HepG2 (cell line): Measurements from ENCODE around the gene POLDIP3. TPM values are rescaled to one million over a fixed set of nuclear protein-coding genes. Genes with fewer than 3 reads are reported as not detected.

Experiments used
- AGO2 ChIP-seq: fragments of 200-400 bp; formaldehyde crosslinking; optimal IDR thresholded peaks from 2 replicates; pipeline ENCODE3; 2017; ENCODE audit warnings: mild to moderate bottlenecking, low read depth, low read length, moderate library complexity
- CAMTA2 ChIP-seq: sonication (generic); formaldehyde crosslinking; IDR thresholded peaks from 2 replicates; pipeline ENCODE4 v1.4.0; 2020; ENCODE audit warnings: mild to moderate bottlenecking, missing genetic modification reagents, borderline replicate concordance
- DMAP1 ChIP-seq: IDR thresholded peaks from 2 replicates; pipeline ENCODE4 v1.6.1; 2016
- GABPB1 ChIP-seq: IDR thresholded peaks from 2 replicates; pipeline ENCODE4 v1.6.1; 2016; ENCODE audit warnings: mild to moderate bottlenecking, missing genetic modification reagents, moderate library complexity, missing compliant biosample characterization
- GFI1 ChIP-seq: sonication (generic); formaldehyde crosslinking; IDR thresholded peaks from 2 replicates; pipeline ENCODE4 v1.5.0; 2020; ENCODE audit warnings: missing genetic modification reagents, mild to moderate bottlenecking, borderline replicate concordance
- JDP2 ChIP-seq: sonication (generic); formaldehyde crosslinking; IDR thresholded peaks from 2 replicates; pipeline ENCODE4 v1.8.1; 2022; ENCODE audit warnings: missing genetic modification reagents, borderline replicate concordance
- LRRFIP1 ChIP-seq: sonication (generic); formaldehyde crosslinking; conservative IDR thresholded peaks from 2 replicates; pipeline ENCODE4 v1.4.0; 2020; ENCODE audit warnings: missing genetic modification reagents
- NFKB2 ChIP-seq: sonication (generic); formaldehyde crosslinking; IDR thresholded peaks from 2 replicates; pipeline ENCODE4 v1.4.0; 2020; ENCODE audit warnings: missing genetic modification reagents, borderline replicate concordance
- SP2 ChIP-seq: sonication (generic); formaldehyde crosslinking; IDR thresholded peaks from 2 replicates; pipeline ENCODE4 v1.5.1; 2020; ENCODE audit warnings: mild to moderate bottlenecking, missing genetic modification reagents
- TAF1 ChIP-seq: sonication (generic); formaldehyde crosslinking; IDR thresholded peaks from 2 replicates; pipeline ENCODE4 v1.4.0; 2020; ENCODE audit warnings: missing genetic modification reagents
- ZFP36L2 ChIP-seq: sonication (generic); formaldehyde crosslinking; IDR thresholded peaks from 2 replicates; pipeline ENCODE4 v1.4.0; 2020; ENCODE audit warnings: missing genetic modification reagents
- ZFP82 ChIP-seq: sonication (generic); formaldehyde crosslinking; IDR thresholded peaks from 2 replicates; pipeline ENCODE4 v1.5.1; 2020; ENCODE audit warnings: mild to moderate bottlenecking, missing genetic modification reagents, borderline replicate concordance
- ZNF230 ChIP-seq: sonication (generic); formaldehyde crosslinking; IDR thresholded peaks from 2 replicates; pipeline ENCODE4 v1.4.0; 2020; ENCODE audit warnings: mild to moderate bottlenecking, missing genetic modification reagents
- ZNF329 ChIP-seq: sonication (generic); formaldehyde crosslinking; IDR thresholded peaks from 2 replicates; pipeline ENCODE4 v1.9.0; 2021; ENCODE audit warnings: low read depth, mild to moderate bottlenecking, missing genetic modification reagents
- polyA plus RNA-seq, 8 experiments: library from polyadenylated mRNA; depleted of rRNA in 3 of 8; stranded (reverse) in 7 of 8; unstranded in 1 of 8; fragments of >200 nt; fragmentation: Illumina TruSeq in 4 of 8; extraction: Trizol in 4 of 8; gene quantifications; 2 replicates each; pipeline versions ENCODE4 v1.2.1 to v1.2.3, GENCODE V29; 2011 to 2016; ENCODE audit warnings: low read depth in 4 of 8, missing spikeins in 1 of 8, mixed read lengths in 1 of 8; ENCODE audit not compliant: insufficient read depth in 1 of 8
- total RNA-seq, 5 experiments: library from RNA; depleted of rRNA; stranded (reverse); fragments of >200 nt; fragmentation: Illumina TruSeq; extraction: Trizol; gene quantifications; 2 replicates each; pipeline ENCODE4 v1.2.3, GENCODE V29; 2016; ENCODE audit warnings: low read depth in 1 of 5
- TF ChIP-seq, protein P1 (sequence below): sonication (generic); formaldehyde crosslinking; IDR thresholded peaks from 2 replicates; pipeline ENCODE4 v1.8.1; 2023; ENCODE audit warnings: mild to moderate bottlenecking, moderate library complexity, missing genetic modification reagents
- TF ChIP-seq, protein P2 (sequence below): IDR thresholded peaks from 2 replicates; pipeline ENCODE4 v1.6.1; 2016; ENCODE audit warnings: missing compliant biosample characterization, missing genetic modification reagents, borderline replicate concordance
- TF ChIP-seq, protein P3 (sequence below): sonication (generic); formaldehyde crosslinking; IDR thresholded peaks from 2 replicates; pipeline ENCODE4 v1.5.1; 2020; ENCODE audit warnings: mild to moderate bottlenecking, missing genetic modification reagents, moderate library complexity

Gene POLDIP3
- total and polyA plus RNA-seq, 2 of the 13 experiments (the other 11 are each of a cell fraction or from before 2014, with no cell fraction given): 45.8 to 47.4 TPM

DNA sequence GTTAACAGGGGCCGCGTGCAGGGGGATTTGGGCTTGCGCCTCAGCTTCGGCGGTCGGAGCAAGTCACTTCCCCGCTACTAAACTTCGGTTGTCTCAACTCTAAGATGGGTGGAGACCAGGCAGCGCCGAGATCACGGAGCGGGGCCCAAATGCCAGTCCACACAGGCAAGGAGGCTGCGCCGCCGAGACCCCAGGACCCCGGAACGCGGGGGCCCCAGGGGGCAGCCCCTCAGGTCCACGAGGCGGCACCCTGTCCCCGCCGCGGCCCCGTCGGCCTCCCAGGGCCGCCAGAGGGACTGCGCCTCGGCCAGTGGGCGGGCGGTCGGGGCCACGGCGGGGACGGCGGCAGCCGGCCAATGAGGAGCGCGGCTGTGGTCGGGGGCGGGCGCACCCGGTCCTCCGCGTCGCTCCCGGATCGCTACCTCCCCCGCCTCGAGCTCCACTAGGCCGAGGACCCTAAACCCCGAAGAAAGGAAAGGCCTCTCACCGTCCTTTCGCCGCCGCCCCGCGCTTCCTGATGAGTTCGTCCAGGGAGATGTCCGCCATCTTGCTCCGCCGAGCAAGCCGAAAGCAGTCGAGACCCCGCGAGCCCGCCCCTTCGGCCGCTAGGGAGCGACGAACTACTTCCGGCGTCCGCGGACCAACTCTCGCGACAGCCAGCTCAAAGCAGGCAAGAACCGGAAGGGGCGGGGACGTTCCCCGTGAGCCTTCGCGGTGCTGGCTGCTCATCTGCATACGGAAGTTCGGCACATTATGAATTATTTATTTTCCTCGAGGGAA, at the start of gene POLDIP3 (continued):
- TF ChIP-seq LRRFIP1 (no peak), CAMTA2 (CRISPR knock-in tag) (0 out of 2 replicates have a peak, but pooled peaks have one; percentile 20), JDP2 (no peak), AGO2 (peak; percentile 87), ZNF329 (peak; percentile 42; the same call in 1 of the 2 replicates), SP2 (CRISPR knock-in tag) (peak; percentile 84), NFKB2 (peak; percentile 6; the same call in 1 of the 2 replicates), GABPB1 (CRISPR knock-in tag) (peak; percentile 99), ZNF230 (CRISPR knock-in tag) (no peak), DMAP1 (CRISPR knock-in tag) (peak; percentile 24), ZFP36L2 (CRISPR knock-in tag) (no peak), TAF1 (peak; percentile 88), GFI1 (CRISPR knock-in tag) (0 out of 2 replicates have a peak, but pooled peaks have one; percentile 63), ZFP82 (CRISPR knock-in tag) (0 out of 2 replicates have a peak, but pooled peaks have one; percentile 54)
- TF ChIP-seq, protein P1, sequence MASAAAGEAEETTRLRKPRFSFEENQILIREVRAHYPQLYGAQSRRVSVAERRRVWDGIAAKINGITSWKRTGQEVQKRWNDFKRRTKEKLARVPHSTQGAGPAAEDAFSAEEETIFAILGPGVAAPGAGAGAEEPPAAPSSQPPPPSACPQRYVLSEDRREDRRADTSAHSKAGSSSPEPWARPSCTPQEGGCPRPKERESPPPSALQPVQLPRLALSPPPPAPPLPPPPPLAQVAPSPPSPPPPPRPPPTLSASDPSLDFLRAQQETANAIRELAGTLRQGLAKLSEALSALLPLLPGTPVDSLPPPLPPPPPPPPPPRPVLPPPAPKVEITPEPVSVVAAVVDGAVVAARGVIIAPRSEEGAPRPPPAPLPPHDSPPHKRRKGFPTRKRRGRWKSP (CRISPR knock-in tag): 0 out of 2 replicates have a peak, but pooled peaks have one; percentile 15
- TF ChIP-seq, protein P2, sequence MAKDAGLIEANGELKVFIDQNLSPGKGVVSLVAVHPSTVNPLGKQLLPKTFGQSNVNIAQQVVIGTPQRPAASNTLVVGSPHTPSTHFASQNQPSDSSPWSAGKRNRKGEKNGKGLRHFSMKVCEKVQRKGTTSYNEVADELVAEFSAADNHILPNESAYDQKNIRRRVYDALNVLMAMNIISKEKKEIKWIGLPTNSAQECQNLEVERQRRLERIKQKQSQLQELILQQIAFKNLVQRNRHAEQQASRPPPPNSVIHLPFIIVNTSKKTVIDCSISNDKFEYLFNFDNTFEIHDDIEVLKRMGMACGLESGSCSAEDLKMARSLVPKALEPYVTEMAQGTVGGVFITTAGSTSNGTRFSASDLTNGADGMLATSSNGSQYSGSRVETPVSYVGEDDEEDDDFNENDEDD: peak; percentile 39; the same call in 1 of the 2 replicates
- TF ChIP-seq, protein P3, sequence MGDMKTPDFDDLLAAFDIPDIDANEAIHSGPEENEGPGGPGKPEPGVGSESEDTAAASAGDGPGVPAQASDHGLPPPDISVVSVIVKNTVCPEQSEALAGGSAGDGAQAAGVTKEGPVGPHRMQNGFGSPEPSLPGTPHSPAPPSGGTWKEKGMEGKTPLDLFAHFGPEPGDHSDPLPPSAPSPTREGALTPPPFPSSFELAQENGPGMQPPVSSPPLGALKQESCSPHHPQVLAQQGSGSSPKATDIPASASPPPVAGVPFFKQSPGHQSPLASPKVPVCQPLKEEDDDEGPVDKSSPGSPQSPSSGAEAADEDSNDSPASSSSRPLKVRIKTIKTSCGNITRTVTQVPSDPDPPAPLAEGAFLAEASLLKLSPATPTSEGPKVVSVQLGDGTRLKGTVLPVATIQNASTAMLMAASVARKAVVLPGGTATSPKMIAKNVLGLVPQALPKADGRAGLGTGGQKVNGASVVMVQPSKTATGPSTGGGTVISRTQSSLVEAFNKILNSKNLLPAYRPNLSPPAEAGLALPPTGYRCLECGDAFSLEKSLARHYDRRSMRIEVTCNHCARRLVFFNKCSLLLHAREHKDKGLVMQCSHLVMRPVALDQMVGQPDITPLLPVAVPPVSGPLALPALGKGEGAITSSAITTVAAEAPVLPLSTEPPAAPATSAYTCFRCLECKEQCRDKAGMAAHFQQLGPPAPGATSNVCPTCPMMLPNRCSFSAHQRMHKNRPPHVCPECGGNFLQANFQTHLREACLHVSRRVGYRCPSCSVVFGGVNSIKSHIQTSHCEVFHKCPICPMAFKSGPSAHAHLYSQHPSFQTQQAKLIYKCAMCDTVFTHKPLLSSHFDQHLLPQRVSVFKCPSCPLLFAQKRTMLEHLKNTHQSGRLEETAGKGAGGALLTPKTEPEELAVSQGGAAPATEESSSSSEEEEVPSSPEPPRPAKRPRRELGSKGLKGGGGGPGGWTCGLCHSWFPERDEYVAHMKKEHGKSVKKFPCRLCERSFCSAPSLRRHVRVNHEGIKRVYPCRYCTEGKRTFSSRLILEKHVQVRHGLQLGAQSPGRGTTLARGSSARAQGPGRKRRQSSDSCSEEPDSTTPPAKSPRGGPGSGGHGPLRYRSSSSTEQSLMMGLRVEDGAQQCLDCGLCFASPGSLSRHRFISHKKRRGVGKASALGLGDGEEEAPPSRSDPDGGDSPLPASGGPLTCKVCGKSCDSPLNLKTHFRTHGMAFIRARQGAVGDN (CRISPR knock-in tag): peak; percentile 74
